ENCODE results near the gene TMEM165.

GRCh38 chr4:55398461-55398860 lies 2.7 kb downstream of the TMEM165 start:
- TF ChIP-seq CTCF (IDR thresholded peaks at IDR 0.05) (no peak), EZH2 (IDR thresholded peaks at IDR 0.05; ENCODE audit: borderline replicate concordance, insufficient read depth, low read depth, low read length, poor library complexity, severe bottlenecking) (no peak)

All from B cell (primary cell).